ENCODE results near the gene ARID5A.

The ARID5A gene

GRCh38 chr2:96527286-96528005, 9.1 kb upstream of the ARID5A start:
- H3K4me3 Mint-ChIP-seq, result peak overlapping the region; percentile 80
- H3K36me3 Mint-ChIP-seq, result no peaks in the 10 kb centered on the region
- H3K9me3 Mint-ChIP-seq, result no peaks in the 10 kb centered on the region
- peaks cover 64 to 90% of the 10 kb centered on the region in 2 donors for H3K4me1 Mint-ChIP-seq
- DNase-seq, result peak; percentile 82
- peak; percentile 39 to 54 for ATAC-seq (replicated peaks)
- H3K27ac Mint-ChIP-seq, result peak overlapping the region; percentile 94
- peaks cover 3 to 10% of the 10 kb centered on the region in 2 donors for H3K27me3 Mint-ChIP-seq

- Mint-ChIP-seq H3K27me3 (peaks cover 3 to 8% of the 10 kb centered on the region in 2 donors), H3K4me3 (peak overlapping the region; percentile 80), H3K4me1 (peaks cover 65 to 90% of the 10 kb centered on the region in 2 donors), H3K27ac (peak overlapping the region; percentile 93), H3K9me3 (no peaks in the 10 kb centered on the region), H3K36me3 (no peaks in the 10 kb centered on the region)
- peak; percentile 63 to 65 for ATAC-seq (replicated peaks)
- peak; percentile 86 for DNase-seq
These were observed 8.4 kb upstream of the ARID5A start for GRCh38 chr2:96528006-96528699.

DNA sequence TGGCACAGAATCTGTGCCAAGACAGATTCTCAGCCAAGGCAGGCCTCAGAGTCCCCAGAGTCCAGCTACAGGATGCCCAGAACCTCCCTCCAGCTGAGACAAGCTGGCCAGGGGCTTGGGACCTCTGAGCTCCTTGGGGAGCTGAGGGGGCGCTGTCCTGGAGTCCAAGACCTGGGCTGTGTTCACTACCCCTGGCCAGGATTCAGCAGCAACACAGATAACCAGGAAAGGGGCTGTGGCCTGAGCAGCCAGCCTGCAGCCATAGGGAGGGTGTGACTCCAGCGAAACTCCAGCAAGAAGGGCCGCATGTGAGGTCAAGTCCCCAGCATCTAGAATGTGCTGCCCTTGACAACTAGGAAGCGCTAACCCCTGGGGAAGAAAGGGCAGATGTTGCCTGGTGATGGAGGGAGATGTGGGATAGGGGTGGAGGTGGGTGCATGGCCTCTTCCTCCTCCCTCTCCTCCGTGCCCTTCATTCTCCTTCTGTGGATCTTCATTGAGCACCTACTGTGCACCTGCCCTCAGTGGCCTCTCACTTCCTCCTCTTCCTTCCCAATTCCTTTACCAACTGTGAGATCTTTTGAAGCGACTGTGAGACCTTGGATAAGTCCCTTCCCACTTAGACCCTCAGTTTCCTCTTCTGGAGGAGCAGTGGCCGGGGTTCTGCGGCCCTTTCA, 7.7 kb upstream of the ARID5A start:
- H3K9me3 Mint-ChIP-seq, result no peaks in the 10 kb centered on the region
- peaks cover 69 to 95% of the 10 kb centered on the region in 2 donors for H3K4me1 Mint-ChIP-seq
- H3K27me3 Mint-ChIP-seq, result peaks cover 2 to 3% of the 10 kb centered on the region in 2 donors
- H3K27ac Mint-ChIP-seq, result peak overlapping the region; percentile 93
- DNase-seq, result no peak
- ATAC-seq (replicated peaks), result no peak
- H3K4me3 Mint-ChIP-seq, result peak overlapping the region; percentile 80
- no peaks in the 10 kb centered on the region for H3K36me3 Mint-ChIP-seq

GRCh38 chr2:96529376-96530143, 7.0 kb upstream of the ARID5A start:
- peak overlapping the region; percentile 93 for H3K27ac Mint-ChIP-seq

GRCh38 chr2:96530144-96530430, 6.5 kb upstream of the ARID5A start:
- DNase-seq (no peak), ATAC-seq (replicated peaks) (no peak)
- Mint-ChIP-seq H3K27me3 (peaks cover 0 to 3% of the 10 kb centered on the region in 2 donors), H3K9me3 (no peaks in the 10 kb centered on the region), H3K4me1 (peaks cover 76 to 95% of the 10 kb centered on the region in 2 donors), H3K36me3 (no peaks in the 10 kb centered on the region), H3K4me3 (peak overlapping the region in 1 of 2 donors; percentile 17), H3K27ac (peak overlapping the region; percentile 70)

More at GRCh38 chr2:96529376-96530143, 7.0 kb upstream of the ARID5A start:
- H3K9me3 Mint-ChIP-seq, result no peaks in the 10 kb centered on the region
- H3K4me1 Mint-ChIP-seq, result peaks cover 75 to 95% of the 10 kb centered on the region in 2 donors
- no peak for ATAC-seq (replicated peaks)
- peak overlapping the region; percentile 36 to 80 for H3K4me3 Mint-ChIP-seq
- H3K27me3 Mint-ChIP-seq, result peaks cover 0 to 3% of the 10 kb centered on the region in 2 donors
- DNase-seq, result no peak
- no peaks in the 10 kb centered on the region for H3K36me3 Mint-ChIP-seq

DNA sequence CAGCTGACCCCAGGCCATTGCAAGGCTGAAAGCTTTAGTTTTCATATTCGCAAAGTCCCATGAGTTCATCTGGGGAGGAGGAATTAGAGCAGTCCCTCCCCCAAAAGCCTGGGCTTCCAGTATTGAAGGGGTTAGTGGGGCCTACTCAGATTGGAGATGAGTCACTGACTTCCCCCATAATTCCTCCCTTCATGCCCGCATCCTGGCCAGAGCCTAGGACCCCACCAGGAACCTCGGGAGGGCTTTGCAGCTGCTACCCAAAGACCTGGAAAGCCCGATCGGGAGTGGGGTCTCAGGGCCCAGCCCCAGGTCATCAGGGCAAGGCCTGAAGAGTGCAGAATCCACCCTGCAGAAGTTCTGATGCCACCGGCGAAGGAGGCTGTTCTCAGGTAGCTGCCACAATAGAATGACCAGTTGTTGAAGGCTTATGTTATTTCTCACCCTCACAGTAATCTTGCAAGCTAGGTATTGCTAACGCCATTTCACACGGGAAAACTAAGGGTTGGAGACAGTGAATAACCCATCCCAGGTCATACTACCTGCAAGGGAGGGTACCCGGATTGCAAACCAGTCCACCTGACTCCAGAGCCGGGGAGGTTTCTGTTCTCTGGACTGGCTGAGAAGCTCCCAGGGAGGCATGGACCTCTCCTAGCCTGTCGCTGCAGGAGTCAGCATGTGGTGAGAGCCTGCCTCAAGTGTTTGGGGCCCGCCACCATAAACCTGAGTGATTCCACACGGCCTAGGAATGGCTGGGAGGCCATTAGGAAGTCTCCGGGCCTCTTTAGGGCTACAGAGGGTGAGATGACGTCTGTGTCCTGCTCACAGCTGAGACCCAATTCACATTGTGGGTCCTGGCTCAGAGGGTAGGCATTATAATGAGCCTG, 5.8 kb upstream of the ARID5A start:
- Mint-ChIP-seq H3K4me1 (peaks cover 78 to 95% of the 10 kb centered on the region in 2 donors), H3K4me3 (peak overlapping the region; percentile 10 to 84), H3K36me3 (no peaks in the 10 kb centered on the region), H3K27ac (peak overlapping the region; percentile 97), H3K9me3 (no peaks in the 10 kb centered on the region), H3K27me3 (peaks cover 0 to 3% of the 10 kb centered on the region in 2 donors)
- no peak for ATAC-seq (replicated peaks)
- DNase-seq, result no peak

DNA sequence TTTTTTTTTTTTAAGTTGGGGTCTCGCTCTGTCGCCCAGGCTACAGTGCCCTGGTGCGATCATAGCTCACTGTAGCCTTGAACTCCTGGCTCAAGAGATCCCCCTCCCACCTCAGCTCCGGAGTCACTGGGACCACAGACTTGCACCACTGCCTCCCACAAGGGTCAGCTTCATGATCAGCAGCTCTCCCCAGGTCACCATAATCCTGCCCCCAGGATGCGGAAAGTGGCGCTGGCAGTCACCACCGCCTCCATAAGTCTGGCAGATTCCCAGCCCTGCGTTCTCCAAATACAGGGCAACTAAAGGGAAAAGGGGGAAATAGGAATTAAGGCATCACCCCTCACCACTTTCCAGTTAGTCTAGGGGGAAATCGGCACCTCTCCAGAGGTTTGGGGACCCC, 5.2 kb upstream of the ARID5A start:
- H3K9me3 Mint-ChIP-seq, result no peaks in the 10 kb centered on the region
- H3K36me3 Mint-ChIP-seq, result no peaks in the 10 kb centered on the region
- no peak for DNase-seq

DNA sequence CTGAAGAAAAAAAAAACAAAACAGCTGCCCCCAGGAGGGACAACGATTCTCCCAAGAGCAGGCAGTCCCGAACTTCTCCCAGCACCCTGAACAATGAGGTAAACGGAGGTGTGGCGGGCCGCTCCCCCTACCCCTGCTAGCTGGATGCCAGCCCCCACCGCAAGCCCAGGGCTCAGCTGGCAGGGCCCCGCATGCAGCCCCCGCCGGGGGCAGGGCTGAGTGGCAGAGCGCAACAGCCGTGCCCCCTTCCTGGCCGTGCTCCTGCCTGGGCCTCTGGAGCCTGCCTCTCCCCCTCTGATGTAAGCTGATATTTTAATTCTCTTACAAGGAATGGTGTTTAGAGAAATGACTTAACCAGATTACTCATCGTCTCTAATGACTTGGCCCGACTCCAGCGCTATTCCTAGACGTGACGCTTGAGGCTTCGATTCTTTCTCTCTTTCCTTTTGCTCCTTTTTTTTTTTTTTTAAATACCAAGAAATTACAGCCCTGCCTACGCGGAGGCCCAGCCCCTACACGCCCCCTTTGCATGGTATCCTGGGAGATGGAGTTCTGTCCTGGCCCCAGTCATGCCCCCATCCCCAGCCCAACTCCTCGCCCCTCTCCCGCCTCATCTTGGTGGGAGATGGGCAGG, 4.6 kb upstream of the ARID5A start:
- no peaks in the 10 kb centered on the region for H3K9me3 Mint-ChIP-seq
- ATAC-seq (replicated peaks) (peak; percentile 36 to 39), DNase-seq (peak; percentile 85)
- no peaks in the 10 kb centered on the region for H3K27me3 Mint-ChIP-seq
- peak overlapping the region; percentile 81 to 84 for H3K4me3 Mint-ChIP-seq
- H3K36me3 Mint-ChIP-seq, result peaks cover under 1% of the 10 kb centered on the region in 2 donors
- H3K27ac Mint-ChIP-seq, result peak overlapping the region; percentile 97
- H3K4me1 Mint-ChIP-seq, result peaks cover 73 to 89% of the 10 kb centered on the region in 2 donors

More for the DNA sequence above, 5.2 kb upstream of the ARID5A start:
- no peak for ATAC-seq (replicated peaks)
- H3K27me3 Mint-ChIP-seq, result no peaks in the 10 kb centered on the region
- H3K27ac Mint-ChIP-seq, result peak overlapping the region; percentile 97
- peak overlapping the region; percentile 81 to 84 for H3K4me3 Mint-ChIP-seq
- H3K4me1 Mint-ChIP-seq, result peaks cover 78 to 95% of the 10 kb centered on the region in 2 donors

GRCh38 chr2:96532641-96533291, 3.8 kb upstream of the ARID5A start:
- Mint-ChIP-seq H3K36me3 (peaks cover 7 to 8% of the 10 kb centered on the region in 2 donors), H3K27ac (peak overlapping the region; percentile 97), H3K9me3 (no peaks in the 10 kb centered on the region), H3K4me3 (peak overlapping the region; percentile 36 to 81), H3K4me1 (peaks cover 72 to 87% of the 10 kb centered on the region in 2 donors), H3K27me3 (no peaks in the 10 kb centered on the region)
- DNase-seq (no peak), ATAC-seq (replicated peaks) (no peak)

GRCh38 chr2:96533292-96534073, 3.1 kb upstream of the ARID5A start:
- peaks cover 14 to 15% of the 10 kb centered on the region in 2 donors for H3K36me3 Mint-ChIP-seq
- peaks cover 68 to 83% of the 10 kb centered on the region in 2 donors for H3K4me1 Mint-ChIP-seq
- H3K9me3 Mint-ChIP-seq, result no peaks in the 10 kb centered on the region
- DNase-seq (no peak), ATAC-seq (replicated peaks) (no peak)
- peak overlapping the region; percentile 97 for H3K27ac Mint-ChIP-seq
- peak overlapping the region; percentile 36 to 39 for H3K4me3 Mint-ChIP-seq
- H3K27me3 Mint-ChIP-seq, result no peaks in the 10 kb centered on the region

DNA sequence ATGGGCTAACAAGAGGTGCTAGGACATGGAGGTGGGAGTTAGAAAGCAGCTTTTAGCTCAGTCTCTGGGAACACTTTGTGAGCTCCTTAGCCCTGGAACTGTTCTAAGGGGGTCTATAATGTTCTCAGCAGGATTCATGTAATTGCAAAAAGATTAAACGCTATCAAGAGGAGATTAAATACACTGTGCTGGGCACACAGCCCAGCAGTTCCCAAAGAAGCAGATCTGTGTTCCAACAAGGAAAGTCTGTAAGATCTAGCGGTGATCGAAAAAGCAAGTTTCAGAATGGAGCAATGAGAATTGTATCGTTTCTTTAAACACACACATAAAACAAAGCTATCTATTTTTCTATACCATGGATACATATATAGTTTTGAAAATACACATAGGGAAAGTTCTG, 2.4 kb upstream of the ARID5A start:
- H3K4me3 Mint-ChIP-seq, result no peak overlapping the region
- peaks cover 18 to 22% of the 10 kb centered on the region in 2 donors for H3K36me3 Mint-ChIP-seq
- DNase-seq (no peak), ATAC-seq (replicated peaks) (no peak)
- no peaks in the 10 kb centered on the region for H3K9me3 Mint-ChIP-seq
- H3K27ac Mint-ChIP-seq, result peak overlapping the region; percentile 42
- H3K4me1 Mint-ChIP-seq, result peaks cover 68 to 83% of the 10 kb centered on the region in 2 donors
- H3K27me3 Mint-ChIP-seq, result no peaks in the 10 kb centered on the region

GRCh38 chr2:96534701-96535181, 1.8 kb upstream of the ARID5A start:
- Mint-ChIP-seq H3K4me3 (no peak overlapping the region), H3K36me3 (peaks cover 23 to 28% of the 10 kb centered on the region in 2 donors), H3K27ac (no peak overlapping the region), H3K27me3 (no peaks in the 10 kb centered on the region), H3K9me3 (no peaks in the 10 kb centered on the region), H3K4me1 (peaks cover 68 to 83% of the 10 kb centered on the region in 2 donors)
- ATAC-seq (replicated peaks) (no peak), DNase-seq (no peak)

Measured in stimulated activated naive B cell treated with anti-CD40 and anti-IgM and Interleukin-4, amounts not matched to agents 10 μg/mL and 1 μg/mL and 100 μg/mL, for 72 hours (primary cell).